IPS-NIHi7 (cell line): Measurements from ENCODE around the gene MAN1C1.
A peak's percentile ranks its signal among the peaks of the same experiment; 100 is the strongest.

ENCODE experiments used
- DNase-seq: peaks from one replicate; pipeline ENCODE4 v3.0.0; 2012; ENCODE audit warnings: mixed read lengths; ENCODE audit errors: extremely low spot score

MAN1C1 gene

GRCh38 chr1:25737130-25737529, 120.5 kb downstream of the MAN1C1 start:
- DNase-seq = no peak

DNA sequence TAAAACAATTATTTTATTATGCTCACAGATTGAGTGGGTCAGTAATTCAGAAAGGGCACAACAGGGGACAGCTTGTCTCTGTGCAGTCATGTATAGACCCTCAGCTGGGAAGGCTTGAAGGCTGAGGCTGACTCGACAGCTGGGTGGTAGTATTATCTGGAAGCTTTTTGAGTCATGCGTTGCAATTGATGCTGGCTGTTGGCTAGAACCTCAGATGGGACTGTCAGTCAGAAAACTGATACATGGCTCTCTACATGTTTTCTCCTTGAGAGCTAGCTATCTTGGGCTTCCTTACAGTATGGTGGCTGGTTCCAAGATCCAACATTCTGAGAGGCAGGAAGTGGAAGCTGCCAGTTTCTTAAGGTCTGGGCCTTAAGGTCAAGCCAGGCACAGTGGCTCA, 121.9 kb downstream of the MAN1C1 start:
- no peak for DNase-seq

GRCh38 chr1:25739341-25739740, 122.8 kb downstream of the MAN1C1 start:
- DNase-seq = no peak

- no peak for DNase-seq
Observed at GRCh38 chr1:25740071-25740470, 123.5 kb downstream of the MAN1C1 start.

DNA sequence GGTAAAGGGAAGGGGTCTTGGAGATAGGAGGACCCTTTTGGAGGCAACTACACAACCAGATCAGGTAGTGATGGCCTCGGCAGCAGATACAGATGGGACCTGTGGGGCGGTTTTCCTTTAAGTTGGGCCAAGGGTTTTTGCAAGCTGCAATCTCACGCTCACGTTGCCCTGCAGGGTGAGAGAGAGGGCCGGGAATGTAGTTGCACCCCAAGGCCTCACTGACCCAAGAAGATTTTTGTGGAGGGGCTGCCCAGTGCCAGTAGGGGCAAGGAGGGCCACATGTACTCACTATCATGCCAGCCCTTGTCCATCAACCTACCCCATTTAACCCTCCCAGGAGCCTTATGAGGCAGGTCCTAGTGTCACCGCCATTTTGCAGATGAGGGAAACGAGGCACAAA, 125.7 kb downstream of the MAN1C1 start:
- no peak for DNase-seq

GRCh38 chr1:25743164-25744139, 126.9 kb downstream of the MAN1C1 start:
- no peak for DNase-seq

GRCh38 chr1:25744140-25744581, 127.6 kb downstream of the MAN1C1 start:
- peak; percentile 87 for DNase-seq

- DNase-seq = no peak
Observed at GRCh38 chr1:25744636-25745425, 128.2 kb downstream of the MAN1C1 start.

DNA sequence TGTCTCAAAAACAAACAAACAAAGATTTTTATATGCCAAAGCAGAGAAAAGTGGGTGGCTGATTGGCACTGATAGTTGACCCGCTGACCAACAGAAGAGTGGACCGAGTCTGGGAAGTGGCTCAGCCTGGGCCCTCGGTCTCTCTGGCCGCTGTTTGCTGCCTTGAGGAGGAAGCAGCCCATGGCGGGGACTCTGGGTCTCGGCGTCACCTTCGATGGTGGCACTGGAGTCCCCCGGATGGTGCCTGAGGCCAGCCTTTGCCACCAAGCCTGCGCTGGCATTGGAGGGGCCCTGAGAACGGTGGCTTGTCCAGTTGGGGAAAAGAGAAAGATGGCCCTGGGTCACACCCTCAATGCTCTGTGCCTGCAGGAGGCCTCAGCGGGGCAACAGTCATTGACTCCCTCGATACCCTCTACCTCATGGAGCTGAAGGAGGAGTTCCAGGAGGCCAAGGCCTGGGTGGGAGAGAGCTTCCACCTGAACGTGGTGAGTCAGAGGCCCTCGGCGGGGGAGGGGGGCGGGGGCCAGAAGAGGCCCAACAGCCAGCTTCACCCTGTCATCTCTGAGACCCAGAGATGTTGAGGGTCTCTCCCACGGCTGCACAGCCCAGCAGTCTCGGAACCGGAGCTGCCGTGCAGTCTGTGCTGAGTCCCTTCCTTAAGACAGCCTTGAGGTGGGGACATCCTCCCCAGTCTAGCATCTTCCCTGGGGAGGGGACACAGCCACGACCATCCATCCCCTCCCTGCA, 129.9 kb downstream of the MAN1C1 start:
- DNase-seq = no peak

- peak; percentile 61 for DNase-seq
Observed at GRCh38 chr1:25747046-25747719, 130.6 kb downstream of the MAN1C1 start.

- no peak for DNase-seq
Observed at GRCh38 chr1:25748531-25749205, 132.1 kb downstream of the MAN1C1 start.

- no peak for DNase-seq
Observed at GRCh38 chr1:25750923-25751605, 134.5 kb downstream of the MAN1C1 start.

DNA sequence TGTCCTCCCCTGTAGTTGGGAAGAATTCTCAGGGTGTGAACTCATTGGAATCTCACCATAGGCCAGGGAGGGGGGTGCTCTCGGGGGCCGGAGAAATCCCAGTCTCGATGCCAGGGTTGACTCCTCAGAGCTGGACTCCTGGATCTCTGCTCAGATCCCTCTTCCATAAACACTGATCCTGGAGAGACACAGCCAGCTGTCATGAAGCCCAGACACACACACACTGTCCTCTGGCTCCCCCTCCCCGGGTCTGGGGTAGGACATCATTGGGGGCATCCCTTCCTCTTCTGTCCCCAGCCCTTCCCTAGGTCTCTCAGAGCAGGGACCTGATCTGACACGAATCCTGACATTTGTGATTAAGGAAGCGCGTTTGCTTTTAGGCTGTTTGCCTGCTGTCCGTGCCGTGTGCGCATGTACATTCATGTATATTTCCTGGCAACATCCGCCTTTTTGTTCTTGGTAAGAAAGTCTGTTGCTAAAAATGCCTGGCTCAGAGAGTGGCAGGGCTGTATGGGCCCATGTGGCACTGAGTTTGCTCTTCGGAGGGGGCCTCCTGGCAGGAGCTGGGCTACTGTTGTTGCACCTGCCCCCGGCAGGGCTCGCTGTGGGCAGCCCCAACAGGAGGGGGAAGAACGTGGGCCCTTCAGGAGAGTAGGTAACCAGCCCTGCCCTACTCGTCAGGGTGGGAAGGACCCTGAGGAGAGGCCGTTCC, 138.0 kb downstream of the MAN1C1 start:
- DNase-seq = no peak

DNA sequence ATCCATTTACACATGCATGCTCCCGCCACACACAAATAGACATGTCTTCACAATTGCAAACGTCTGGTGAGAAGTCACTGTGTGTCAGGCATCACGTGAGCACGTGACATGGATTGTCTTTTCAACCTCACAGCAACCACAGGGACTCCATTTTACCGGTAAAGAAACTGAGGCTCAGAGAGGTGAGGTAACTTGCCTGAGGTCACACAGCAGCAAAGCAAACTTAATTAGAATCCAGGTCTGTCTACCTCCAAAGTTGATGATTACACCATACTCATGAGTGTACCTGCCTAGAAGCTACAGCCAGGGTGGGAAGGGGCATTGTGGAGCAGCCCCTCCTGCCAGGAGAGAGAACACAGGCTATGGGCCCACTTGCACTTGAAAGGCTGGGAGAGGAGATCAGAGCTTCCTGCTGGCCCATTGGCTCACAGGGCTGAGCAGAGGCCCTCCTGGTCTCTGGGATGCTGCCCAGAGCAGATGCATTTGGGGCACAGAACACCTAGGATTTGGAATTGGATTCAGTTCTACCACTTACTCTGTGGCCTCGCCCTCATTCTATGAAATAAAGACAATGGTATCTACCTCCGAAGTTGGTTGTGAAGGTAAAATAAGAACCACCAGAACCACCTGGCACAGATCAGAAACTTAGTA, 139.0 kb downstream of the MAN1C1 start:
- no peak for DNase-seq

- DNase-seq = no peak
Observed at GRCh38 chr1:25756215-25756614, 139.6 kb downstream of the MAN1C1 start.

DNA sequence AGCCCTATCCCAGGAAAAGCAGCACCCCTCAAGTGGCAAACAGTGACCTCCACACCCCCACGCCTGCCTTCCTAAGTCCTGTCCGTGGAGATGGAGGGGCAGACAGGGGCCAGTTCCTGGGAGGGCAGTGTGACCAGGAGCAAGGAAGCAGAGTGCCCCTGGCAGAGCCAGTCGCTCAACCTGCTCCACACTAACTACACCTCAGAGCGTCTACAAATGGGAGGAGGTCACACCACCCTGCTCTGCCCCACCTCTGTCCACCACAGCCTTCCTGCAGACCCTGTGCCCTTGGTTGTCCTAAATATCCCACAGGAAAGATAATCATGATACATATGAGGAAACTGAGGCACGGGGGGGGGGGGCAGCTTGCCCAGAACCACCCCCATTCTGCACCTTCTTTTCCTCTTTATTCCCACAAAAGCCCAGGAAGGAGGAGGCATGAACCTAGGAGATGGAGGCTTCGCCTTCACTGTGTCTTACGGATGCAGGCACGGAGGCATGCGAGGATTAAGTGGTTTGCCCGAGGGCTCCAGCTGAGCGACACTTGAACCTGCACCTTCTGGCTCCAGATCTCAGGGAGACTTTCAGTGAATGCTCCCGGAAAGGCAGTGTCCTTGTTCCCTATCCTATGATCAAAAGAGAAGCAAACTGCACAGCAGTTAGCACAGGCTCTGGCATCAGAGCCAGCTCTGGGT, 140.7 kb downstream of the MAN1C1 start:
- no peak for DNase-seq

GRCh38 chr1:25757846-25758185, 141.2 kb downstream of the MAN1C1 start:
- DNase-seq = no peak

DNA sequence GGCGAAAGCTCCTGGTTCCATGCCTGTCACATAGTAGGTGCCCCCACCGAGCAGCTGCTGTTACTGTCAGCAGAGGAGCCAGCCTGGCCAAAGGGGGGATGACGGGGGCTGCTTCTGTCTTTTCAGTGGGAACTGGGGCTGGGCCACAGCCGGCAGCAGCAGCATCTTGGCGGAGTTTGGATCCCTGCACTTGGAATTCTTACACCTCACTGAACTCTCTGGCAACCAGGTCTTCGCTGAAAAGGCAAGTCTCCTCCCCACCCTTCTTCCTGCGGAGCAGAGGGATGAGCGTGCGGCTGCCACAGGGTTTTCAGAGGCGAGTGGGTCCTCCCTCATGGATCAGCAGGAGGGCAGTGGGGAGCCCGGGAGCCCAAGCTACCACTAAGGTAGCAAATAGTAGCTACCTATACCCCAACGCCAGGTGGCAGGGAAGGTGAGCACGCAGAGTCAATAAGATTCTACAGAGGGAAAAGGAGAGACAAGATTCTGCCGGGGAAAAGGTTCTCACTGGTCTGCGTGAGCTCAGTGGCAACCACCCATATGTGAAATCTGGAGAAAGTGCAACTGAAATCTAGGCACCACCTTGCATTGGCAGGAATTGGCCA, 142.0 kb downstream of the MAN1C1 start:
- DNase-seq = no peak
